ENCODE measurements around the gene NR1D2.
"Not testable (repeated sequence)": the region's sequence is repeated elsewhere in the genome, so short reads cannot be mapped to it uniquely, and the experiment has no call there.

Gene NR1D2

GRCh38 chr3:23944861-23945662 is at the start of gene NR1D2:
NR1D2 (plus strand) TSS chr3:23945286; CDS start chr3:23945579, 293 bp downstream.
- ATAC-seq = peak; percentile 59
- peaks cover 10% of the 10 kb centered on the region for H3K27me3 Mint-ChIP-seq
- peak; percentile 81 for DNase-seq
- no peaks in the 10 kb centered on the region for H3K36me3 Mint-ChIP-seq (ENCODE audit: low read depth)
- H3K27ac Mint-ChIP-seq = peak within 1 kb of the TSS; percentile 92
- H3K4me3 Mint-ChIP-seq = peak within 1 kb of the TSS; percentile 86
- H3K4me1 Mint-ChIP-seq = peaks cover 40% of the 10 kb centered on the region
- H3K9me3 Mint-ChIP-seq = no peaks in the 10 kb centered on the region

DNA sequence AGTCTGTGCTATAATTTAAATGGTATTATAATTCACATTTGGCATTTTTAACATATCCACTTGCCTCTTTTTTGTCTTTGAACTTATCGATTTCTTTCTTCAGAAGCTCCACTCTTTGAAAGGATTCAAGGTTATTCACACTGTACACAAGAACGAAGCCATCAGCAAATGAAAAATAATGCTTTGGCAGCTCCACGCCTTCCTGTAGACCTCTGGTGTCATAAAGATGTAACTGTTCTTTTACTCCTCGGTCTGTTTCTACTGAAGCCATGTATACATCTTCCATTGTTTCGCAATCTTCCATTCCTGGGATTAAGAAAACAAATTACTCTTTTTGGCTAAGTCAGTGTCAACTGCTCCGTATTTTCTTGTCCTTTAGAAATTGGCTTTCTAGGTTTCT is 44.3 kb upstream of the NR1D2 start:
- no peak for DNase-seq
- no peaks in the 10 kb centered on the region for H3K9me3 Mint-ChIP-seq
- H3K36me3 Mint-ChIP-seq (ENCODE audit: low read depth) = peaks cover 27% of the 10 kb centered on the region
- H3K4me3 Mint-ChIP-seq = no peak overlapping the region
- H3K27me3 Mint-ChIP-seq = no peaks in the 10 kb centered on the region
- no peak for ATAC-seq
- H3K27ac Mint-ChIP-seq = no peak overlapping the region
- H3K4me1 Mint-ChIP-seq = no peaks in the 10 kb centered on the region

DNA sequence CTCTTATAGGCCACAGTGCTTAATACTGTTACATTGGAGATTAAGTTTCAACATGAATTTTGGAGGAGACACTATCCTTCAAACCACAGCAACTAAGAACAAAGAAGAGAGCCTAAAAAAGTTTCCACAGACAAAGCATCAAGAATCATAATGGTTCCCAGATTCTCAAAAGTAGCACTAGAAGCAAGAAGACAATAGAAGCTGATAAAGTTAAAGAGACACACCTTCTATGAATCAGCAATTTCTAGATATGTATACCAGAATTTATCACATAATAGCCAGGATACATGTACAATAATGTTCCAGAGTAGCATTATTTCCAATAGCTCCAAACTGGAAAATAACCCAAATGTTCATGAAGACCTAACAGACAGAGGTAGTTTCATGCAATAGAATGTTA is 40.5 kb upstream of the NR1D2 start:
- no peaks in the 10 kb centered on the region for H3K9me3 Mint-ChIP-seq
- no peaks in the 10 kb centered on the region for H3K27me3 Mint-ChIP-seq
- H3K4me3 Mint-ChIP-seq = no peak overlapping the region
- no peak for DNase-seq
- H3K27ac Mint-ChIP-seq = no peak overlapping the region
- peaks cover 18% of the 10 kb centered on the region for H3K36me3 Mint-ChIP-seq (ENCODE audit: low read depth)
- no peak for ATAC-seq
- H3K4me1 Mint-ChIP-seq = no peaks in the 10 kb centered on the region

DNA sequence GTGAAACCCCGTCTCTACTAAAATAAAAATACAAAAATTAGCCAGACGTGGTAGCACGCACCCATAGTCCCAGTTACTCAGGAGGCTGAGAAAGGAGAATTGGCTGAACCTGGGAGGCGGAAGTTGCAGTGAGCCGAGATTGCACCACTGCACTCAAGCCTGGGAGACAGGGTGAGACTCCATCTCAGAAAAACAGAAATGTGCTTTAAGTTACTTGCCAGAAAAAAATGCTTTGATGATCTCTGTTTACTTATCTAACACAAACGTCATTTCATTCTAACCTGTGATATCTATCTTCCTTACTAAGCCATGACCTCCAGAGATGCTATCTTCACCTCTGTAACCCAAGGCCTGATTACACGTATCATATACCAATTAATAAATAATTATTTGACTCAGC is 35.7 kb upstream of the NR1D2 start:
- Mint-ChIP-seq H3K4me3 (no peak overlapping the region), H3K27me3 (no peaks in the 10 kb centered on the region), H3K36me3 (ENCODE audit: low read depth) (peaks cover 10% of the 10 kb centered on the region), H3K4me1 (peaks cover 2% of the 10 kb centered on the region), H3K9me3 (no peaks in the 10 kb centered on the region), H3K27ac (no peak overlapping the region)
- ATAC-seq (no peak), DNase-seq (no peak)

DNA sequence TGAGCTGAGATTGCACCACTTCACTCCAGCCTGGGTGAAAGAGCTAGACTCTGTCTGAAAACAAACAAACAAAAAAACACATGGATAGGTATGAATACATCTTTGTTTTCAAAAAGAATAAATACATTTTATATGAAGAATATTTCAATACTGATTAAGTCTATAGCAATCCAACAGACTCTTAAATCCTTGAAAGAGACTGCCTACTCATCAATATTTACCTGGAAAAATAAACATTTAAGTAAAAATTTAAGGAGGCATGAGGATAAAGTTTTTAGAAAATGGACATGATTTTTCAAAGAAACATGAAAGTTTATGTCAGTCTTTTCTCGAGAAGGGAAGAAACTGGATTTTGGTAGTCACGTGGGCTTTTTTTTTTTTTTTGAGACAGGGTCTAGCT is 33.7 kb upstream of the NR1D2 start:
- Mint-ChIP-seq H3K27me3 (no peaks in the 10 kb centered on the region), H3K4me1 (peaks cover 19% of the 10 kb centered on the region), H3K9me3 (no peaks in the 10 kb centered on the region), H3K27ac (no peak overlapping the region), H3K4me3 (no peak overlapping the region), H3K36me3 (ENCODE audit: low read depth) (peaks cover 13% of the 10 kb centered on the region)
- DNase-seq (no peak), ATAC-seq (no peak)

DNA sequence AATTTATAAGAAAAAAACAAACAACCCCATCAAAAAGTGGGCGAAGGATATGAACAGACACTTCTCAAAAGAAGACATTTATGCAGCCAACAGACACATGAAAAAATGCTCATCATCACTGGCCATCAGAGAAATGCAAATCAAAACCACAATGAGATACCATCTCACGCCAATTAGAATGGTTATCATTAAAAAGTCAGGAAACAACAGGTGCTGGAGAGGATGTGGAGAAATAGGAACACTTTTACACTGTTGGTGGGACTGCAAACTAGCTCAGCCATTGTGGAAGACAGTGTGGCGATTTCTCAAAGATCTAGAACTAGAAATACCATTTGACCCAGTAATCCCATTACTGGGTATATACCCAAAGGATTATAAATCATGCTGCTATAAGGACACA is 32.8 kb upstream of the NR1D2 start:
- not testable (repeated sequence) for H3K27ac Mint-ChIP-seq, H3K4me3 Mint-ChIP-seq, H3K9me3 Mint-ChIP-seq, DNase-seq, H3K27me3 Mint-ChIP-seq, ATAC-seq
- Mint-ChIP-seq H3K36me3 (ENCODE audit: low read depth) (peaks cover 16% of the 10 kb centered on the region), H3K4me1 (peaks cover 22% of the 10 kb centered on the region)

- ATAC-seq (no peak), DNase-seq (no peak)
- no peak overlapping the region for H3K4me3 Mint-ChIP-seq
- peaks cover 25% of the 10 kb centered on the region for H3K36me3 Mint-ChIP-seq (ENCODE audit: low read depth)
- H3K27ac Mint-ChIP-seq = no peak overlapping the region
- peaks cover 22% of the 10 kb centered on the region for H3K4me1 Mint-ChIP-seq
- no peaks in the 10 kb centered on the region for H3K9me3 Mint-ChIP-seq
- H3K27me3 Mint-ChIP-seq = no peaks in the 10 kb centered on the region
Observed at GRCh38 chr3:23913182-23913581, 31.9 kb upstream of the NR1D2 start.

GRCh38 chr3:23913873-23914743 is 31.0 kb upstream of the NR1D2 start:
- no peak overlapping the region for H3K4me3 Mint-ChIP-seq
- DNase-seq (no peak), ATAC-seq (no peak)
- no peaks in the 10 kb centered on the region for H3K27me3 Mint-ChIP-seq
- peaks cover 34% of the 10 kb centered on the region for H3K36me3 Mint-ChIP-seq (ENCODE audit: low read depth)
- H3K27ac Mint-ChIP-seq = no peak overlapping the region
- no peaks in the 10 kb centered on the region for H3K9me3 Mint-ChIP-seq
- H3K4me1 Mint-ChIP-seq = peaks cover 30% of the 10 kb centered on the region

- peak overlapping the region; percentile 99 for H3K4me3 Mint-ChIP-seq
- H3K9me3 Mint-ChIP-seq = no peaks in the 10 kb centered on the region
- DNase-seq = no peak
- H3K36me3 Mint-ChIP-seq (ENCODE audit: low read depth) = peaks cover 44% of the 10 kb centered on the region
- H3K27ac Mint-ChIP-seq = peak overlapping the region; percentile 99
- ATAC-seq = no peak
- no peaks in the 10 kb centered on the region for H3K27me3 Mint-ChIP-seq
- peaks cover 44% of the 10 kb centered on the region for H3K4me1 Mint-ChIP-seq
Observed at GRCh38 chr3:23915537-23916108, 29.5 kb upstream of the NR1D2 start.

DNA sequence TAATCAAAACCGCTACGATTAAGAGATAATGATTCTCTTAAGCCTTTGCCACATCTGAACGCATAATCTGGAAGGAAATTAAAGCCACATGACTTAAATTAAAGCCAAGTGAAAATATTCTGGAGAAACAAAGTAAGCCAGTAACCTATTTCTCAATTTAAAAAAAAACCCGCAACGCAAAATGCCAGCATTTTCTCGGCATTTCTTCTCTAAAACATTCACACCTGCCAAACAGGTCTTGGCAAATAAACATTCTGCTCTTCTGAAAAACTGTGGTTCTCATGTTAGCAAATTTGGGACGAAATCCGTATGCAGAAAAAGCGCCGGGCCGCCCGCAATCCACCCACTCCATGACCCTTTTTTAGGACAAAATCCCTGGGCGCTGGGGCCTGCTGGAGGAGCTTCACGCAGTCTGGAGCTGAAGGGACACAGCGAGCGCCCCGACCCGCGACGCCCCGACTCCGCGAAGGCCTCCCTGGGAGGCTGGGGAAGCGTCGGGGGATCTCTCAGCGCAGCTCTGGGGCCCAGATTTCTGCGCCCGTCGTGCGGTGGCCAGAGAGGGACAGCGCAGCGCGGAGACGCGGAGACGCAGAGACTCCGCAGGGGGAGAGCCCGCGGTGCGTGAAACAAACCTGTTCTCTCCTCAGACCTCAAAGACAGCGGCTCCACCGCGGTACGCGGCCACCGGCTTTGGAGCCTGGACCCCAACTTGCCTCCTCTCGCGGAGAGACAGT is 28.8 kb upstream of the NR1D2 start:
- Mint-ChIP-seq H3K4me1 (peaks cover 45% of the 10 kb centered on the region), H3K27ac (peak overlapping the region; percentile 99), H3K9me3 (no peaks in the 10 kb centered on the region), H3K36me3 (ENCODE audit: low read depth) (peaks cover 50% of the 10 kb centered on the region), H3K4me3 (peak overlapping the region; percentile 99), H3K27me3 (no peaks in the 10 kb centered on the region)
- ATAC-seq (peak; percentile 41), DNase-seq (no peak)

DNA sequence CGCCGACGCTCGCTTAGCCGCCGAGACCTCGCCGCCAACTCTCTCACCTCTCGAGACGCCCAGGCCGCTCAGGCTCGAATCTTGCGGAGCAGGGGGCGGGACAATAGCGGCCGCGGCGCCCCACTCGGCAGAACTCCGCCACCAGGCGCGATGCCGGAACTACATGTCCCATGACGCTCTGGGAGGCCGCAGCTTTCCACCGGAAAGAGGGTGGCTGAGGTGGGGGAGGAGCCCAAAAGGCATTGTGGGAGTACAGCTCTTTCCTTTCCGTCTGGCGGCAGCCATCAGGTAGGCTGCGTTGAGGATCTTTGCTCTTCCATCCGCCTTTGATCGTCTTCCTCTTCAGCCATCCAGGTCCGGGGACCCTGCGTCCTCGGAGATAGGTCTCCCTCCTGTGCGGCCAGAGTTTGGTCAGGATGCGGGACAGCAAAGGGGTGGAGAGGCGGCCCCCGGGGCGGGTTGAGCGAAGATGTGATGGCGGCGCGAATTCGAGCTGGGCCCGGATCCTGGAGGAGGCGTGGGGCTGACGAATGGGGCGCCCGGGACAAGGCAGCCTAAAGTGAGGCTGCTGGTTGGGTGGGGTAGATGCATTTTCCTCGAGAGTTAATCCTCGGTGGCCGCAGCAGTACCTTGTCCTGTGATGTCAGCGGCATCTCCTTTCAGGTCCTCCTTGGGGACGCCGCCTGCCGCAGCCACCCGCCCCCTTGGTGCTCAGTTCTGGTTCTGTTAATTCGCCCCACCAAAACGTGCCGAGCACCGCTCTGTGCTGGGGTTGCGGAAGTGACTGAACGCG is 28.0 kb upstream of the NR1D2 start, which contains the start of the genes NKIRAS1 and RPL15:
Gene NKIRAS1, minus strand, starts transcription at position 105 of the 793 bp plus-strand sequence. CDS start 6,086 bp downstream, outside the sequence.
Gene RPL15, plus strand, starts transcription at position 247 of the 793 bp plus-strand sequence. CDS start 728 bp downstream, outside the sequence.
- peak; percentile 95 for ATAC-seq
- peaks cover 45% of the 10 kb centered on the region for H3K4me1 Mint-ChIP-seq
- peak within 1 kb of the TSS; percentile 99 for H3K27ac Mint-ChIP-seq

DNA sequence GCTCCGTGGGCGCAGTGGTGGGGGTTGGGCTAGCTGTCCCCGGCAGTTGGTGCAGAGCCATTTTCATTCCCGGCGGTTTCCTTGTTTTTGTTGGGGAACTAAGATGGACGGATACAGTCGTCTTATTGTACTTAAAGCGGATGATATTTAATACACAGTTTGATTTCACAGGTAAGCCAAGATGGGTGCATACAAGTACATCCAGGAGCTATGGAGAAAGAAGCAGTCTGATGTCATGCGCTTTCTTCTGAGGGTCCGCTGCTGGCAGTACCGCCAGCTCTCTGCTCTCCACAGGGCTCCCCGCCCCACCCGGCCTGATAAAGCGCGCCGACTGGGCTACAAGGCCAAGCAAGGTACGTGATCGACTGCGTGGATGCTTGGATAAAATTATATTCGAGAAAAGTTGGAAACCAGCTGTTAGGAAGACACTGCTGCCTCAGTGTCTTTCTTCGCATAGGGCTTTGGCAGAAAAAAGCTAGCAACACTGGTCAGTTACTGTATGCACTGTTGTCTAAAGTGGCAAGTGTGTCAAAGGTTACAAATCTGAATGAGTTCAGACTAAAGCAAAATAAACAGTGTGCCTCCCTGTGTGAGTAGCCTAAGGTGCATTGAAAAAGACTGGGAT is 27.3 kb upstream of the NR1D2 start:
- ATAC-seq, H3K27me3 Mint-ChIP-seq, DNase-seq, H3K9me3 Mint-ChIP-seq: not testable (repeated sequence)
- Mint-ChIP-seq H3K4me3 (peak overlapping the region; percentile 99), H3K27ac (peak overlapping the region; percentile 99), H3K36me3 (ENCODE audit: low read depth) (peaks cover 55% of the 10 kb centered on the region), H3K4me1 (peaks cover 45% of the 10 kb centered on the region)

More for the DNA sequence above, 28.0 kb upstream of the NR1D2 start, which contains the start of the genes NKIRAS1 and RPL15:
- H3K4me3 Mint-ChIP-seq = peak within 1 kb of the TSS; percentile 99
- H3K27me3 Mint-ChIP-seq = no peaks in the 10 kb centered on the region
- DNase-seq = peak; percentile 96
- no peaks in the 10 kb centered on the region for H3K9me3 Mint-ChIP-seq
- H3K36me3 Mint-ChIP-seq (ENCODE audit: low read depth) = peaks cover 54% of the 10 kb centered on the region

DNA sequence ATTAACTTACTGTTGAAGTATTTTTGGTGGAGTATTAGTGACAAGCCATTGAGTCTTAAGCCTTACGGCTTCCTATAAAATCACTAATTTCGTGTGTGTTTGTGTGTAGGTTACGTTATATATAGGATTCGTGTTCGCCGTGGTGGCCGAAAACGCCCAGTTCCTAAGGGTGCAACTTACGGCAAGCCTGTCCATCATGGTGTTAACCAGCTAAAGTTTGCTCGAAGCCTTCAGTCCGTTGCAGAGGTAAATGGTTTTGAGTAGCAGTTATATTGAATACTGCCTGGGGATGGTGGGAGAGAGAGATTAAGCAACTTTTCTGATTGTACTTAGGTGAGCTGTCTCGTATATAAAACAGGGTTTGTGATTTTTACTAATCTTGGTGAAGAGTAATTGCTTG is 26.8 kb upstream of the NR1D2 start:
- not testable (repeated sequence) for DNase-seq, ATAC-seq, H3K27me3 Mint-ChIP-seq, H3K9me3 Mint-ChIP-seq
- Mint-ChIP-seq H3K4me3 (peak overlapping the region; percentile 99), H3K27ac (peak overlapping the region; percentile 99), H3K4me1 (peaks cover 45% of the 10 kb centered on the region), H3K36me3 (ENCODE audit: low read depth) (peaks cover 55% of the 10 kb centered on the region)

Data from activated naive CD8-positive, alpha-beta T cell treated with anti-CD3 and anti-CD28 coated beads, Interleukin-2, amount 50 U/mL, for 24 hours (primary cell).